Esophagus muscularis mucosa (tissue), 4 donors: ENCODE results near the gene C1QTNF7. TPM values are rescaled to one million over a fixed set of nuclear protein-coding genes. Genes with fewer than 3 reads are reported as not detected.

Source experiments
- DNase-seq: peaks from one replicate; pipeline ENCODE4 v3.0.0-alpha.2; 2017; ENCODE audit errors: extremely low spot score
- H3K27ac ChIP-seq, 4 donors: fragments of 200-600 bp; sonication (generic); replicated peaks in 1 of 4; 1 replicate in 3 of 4; 2 replicates in 1 of 4; pipeline ENCODE4 v1.5.1; 2016 to 2019; ENCODE audit warnings: mild to moderate bottlenecking in 1 of 4
- H3K27me3 ChIP-seq, 4 donors: fragments of 200-600 bp; sonication (generic); one replicate each; pipeline versions ENCODE4 v1.5.1 to v1.6.0; 2016 to 2019
- H3K36me3 ChIP-seq, 4 donors: fragments of 200-600 bp; sonication (generic); one replicate each; pipeline ENCODE4 v1.5.1; 2016 to 2019
- H3K4me1 ChIP-seq, 4 donors: fragments of 200-600 bp; sonication (generic); one replicate each; pipeline ENCODE4 v1.5.1; 2016 to 2019
- H3K4me3 ChIP-seq, 4 donors: fragments of 200-600 bp; sonication (generic); 1 replicate in 2 of 4; 2 replicates in 2 of 4; pipeline ENCODE4 v1.5.1; 2016 to 2019; ENCODE audit warnings: mild to moderate bottlenecking in 4 of 4, moderate library complexity in 1 of 4
- H3K9me3 ChIP-seq, 4 donors: fragments of 200-600 bp; sonication (generic); 1 replicate in 3 of 4; 2 replicates in 1 of 4; pipeline ENCODE4 v1.5.1; 2016 to 2019
- CTCF ChIP-seq, 3 experiments: fragments of 200-600 bp in 2 of 3; fragments of 450-650 bp in 1 of 3; sonication (generic) in 2 of 3; IDR thresholded peaks; one replicate each; pipeline ENCODE4 v1.5.1; 2017 to 2019; ENCODE audit warnings: antibody characterized with exemption in 3 of 3, mild to moderate bottlenecking in 2 of 3, moderate library complexity in 1 of 3
- EP300 ChIP-seq: sonication (generic); formaldehyde crosslinking; IDR thresholded peaks from one replicate; pipeline ENCODE4 v1.6.1; 2017; ENCODE audit warnings: antibody characterized with exemption
- POLR2A ChIP-seq: fragments of 450-650 bp; IDR thresholded peaks from one replicate; pipeline ENCODE4 v1.6.1; 2017; ENCODE audit warnings: antibody characterized with exemption, moderate library complexity, mild to moderate bottlenecking, low read depth
- POLR2AphosphoS5 ChIP-seq, 2 donors: sonication (generic); formaldehyde crosslinking; IDR thresholded peaks; one replicate each; pipeline ENCODE4 v1.6.1; 2017; ENCODE audit warnings: antibody characterized with exemption in 2 of 2
- WGBS: methylation state at CpG from one replicate; pipeline ENCODE4 v1.1.5; 2018; 5-methylcytosine and 5-hydroxymethylcytosine counted together
- intact Hi-C: fragments of 100-400 bp; cut with DNase I; formaldehyde crosslinking; loops from one replicate; pipeline ENCODE4 v1.15.1; 2023
- total RNA-seq, 4 donors: library from RNA; depleted of rRNA; stranded (reverse); fragments of >200 nt; gene quantifications; one replicate each; pipeline versions ENCODE4 v1.1.0 to v1.2.1, GENCODE V29; 2016

Gene C1QTNF7
- total RNA-seq, 4 donors from 2014 or later = 15.7 to 41.9 (median 26.0) TPM

GRCh38 chr4:15400226-15400625 is 27.6 kb upstream of the C1QTNF7 start:
- peak overlapping the region; percentile 60 to 82 (median 74) for H3K27ac ChIP-seq
- intact Hi-C loops = no loop called here

GRCh38 chr4:15400981-15401671 is 26.7 kb upstream of the C1QTNF7 start:
- no peak for DNase-seq
- intact Hi-C loops = no loop called here
- no peak overlapping the region for H3K4me3 ChIP-seq
- TF ChIP-seq EP300 = no peak
- peak; percentile 29 to 49 for TF ChIP-seq POLR2AphosphoS5 (IDR thresholded peaks at IDR 0.05)
- TF ChIP-seq CTCF (IDR thresholded peaks at IDR 0.05) = no peak
- no peak for TF ChIP-seq POLR2A
- H3K27me3 ChIP-seq = no peaks in the 10 kb centered on the region
- no peaks in the 10 kb centered on the region for H3K36me3 ChIP-seq
- 42% methylated on average over 9 of the region's 9 CpGs for WGBS
- H3K27ac ChIP-seq = peak overlapping the region; percentile 60 to 82 (median 74)
- H3K4me1 ChIP-seq = peaks cover 22 to 62% (median 56%) of the 10 kb centered on the region in 4 donors
- H3K9me3 ChIP-seq = no peaks in the 10 kb centered on the region

More at GRCh38 chr4:15400226-15400625, 27.6 kb upstream of the C1QTNF7 start:
- Histone ChIP-seq H3K27me3 (no peaks in the 10 kb centered on the region), H3K9me3 (no peaks in the 10 kb centered on the region), H3K36me3 (no peaks in the 10 kb centered on the region), H3K4me3 (no peak overlapping the region), H3K4me1 (peaks cover 22 to 71% (median 56%) of the 10 kb centered on the region in 4 donors)
- 76% methylated on average over 3 of the region's 3 CpGs for WGBS
- no peak for TF ChIP-seq POLR2AphosphoS5 (IDR thresholded peaks at IDR 0.05)
- TF ChIP-seq CTCF (IDR thresholded peaks at IDR 0.05) = no peak
- no peak for TF ChIP-seq EP300
- TF ChIP-seq POLR2A = no peak
- DNase-seq = no peak

GRCh38 chr4:15402146-15402545 is 25.7 kb upstream of the C1QTNF7 start:
- Histone ChIP-seq H3K4me3 (no peak overlapping the region), H3K27ac (peak overlapping the region; percentile 60 to 82 (median 74)), H3K9me3 (no peaks in the 10 kb centered on the region), H3K4me1 (peaks cover 22 to 56% (median 55%) of the 10 kb centered on the region in 4 donors), H3K36me3 (no peaks in the 10 kb centered on the region), H3K27me3 (no peaks in the 10 kb centered on the region)
- intact Hi-C loops = no loop called here
- 44% methylated on average over 2 of the region's 2 CpGs for WGBS
- DNase-seq = no peak
- TF ChIP-seq EP300 = no peak
- no peak for TF ChIP-seq POLR2A

- peaks cover 22 to 56% (median 54%) of the 10 kb centered on the region in 4 donors for H3K4me1 ChIP-seq
- no peaks in the 10 kb centered on the region for H3K9me3 ChIP-seq
- no peak for DNase-seq
- peak overlapping the region; percentile 60 to 82 (median 74) for H3K27ac ChIP-seq
- no peak for TF ChIP-seq EP300
- TF ChIP-seq CTCF (IDR thresholded peaks at IDR 0.05) = no peak
- TF ChIP-seq POLR2A = no peak
- TF ChIP-seq POLR2AphosphoS5 (IDR thresholded peaks at IDR 0.05) = no peak
- H3K27me3 ChIP-seq = no peaks in the 10 kb centered on the region
- H3K4me3 ChIP-seq = no peak overlapping the region
- 35% methylated on average over 2 of the region's 2 CpGs for WGBS
- no peaks in the 10 kb centered on the region for H3K36me3 ChIP-seq
- intact Hi-C loops = no loop called here
These were observed 24.9 kb upstream of the C1QTNF7 start for GRCh38 chr4:15402974-15403373.

- TF ChIP-seq EP300 = no peak
- no peak for TF ChIP-seq POLR2A
- TF ChIP-seq POLR2AphosphoS5 (IDR thresholded peaks at IDR 0.05) = no peak
- TF ChIP-seq CTCF (IDR thresholded peaks at IDR 0.05) = no peak
- intact Hi-C loops = no loop called here
- 94% methylated on average over 4 of the region's 4 CpGs for WGBS
- no peak overlapping the region for H3K4me3 ChIP-seq
- H3K36me3 ChIP-seq = no peaks in the 10 kb centered on the region
- H3K27me3 ChIP-seq = no peaks in the 10 kb centered on the region
- no peaks in the 10 kb centered on the region for H3K9me3 ChIP-seq
- no peak for DNase-seq
- H3K27ac ChIP-seq = no peak overlapping the region
- H3K4me1 ChIP-seq = peaks cover 22 to 37% (median 35%) of the 10 kb centered on the region in 4 donors
These were observed 22.8 kb upstream of the C1QTNF7 start for GRCh38 chr4:15405018-15405417.
